ENCODE results near the gene CDNF.

DNA sequence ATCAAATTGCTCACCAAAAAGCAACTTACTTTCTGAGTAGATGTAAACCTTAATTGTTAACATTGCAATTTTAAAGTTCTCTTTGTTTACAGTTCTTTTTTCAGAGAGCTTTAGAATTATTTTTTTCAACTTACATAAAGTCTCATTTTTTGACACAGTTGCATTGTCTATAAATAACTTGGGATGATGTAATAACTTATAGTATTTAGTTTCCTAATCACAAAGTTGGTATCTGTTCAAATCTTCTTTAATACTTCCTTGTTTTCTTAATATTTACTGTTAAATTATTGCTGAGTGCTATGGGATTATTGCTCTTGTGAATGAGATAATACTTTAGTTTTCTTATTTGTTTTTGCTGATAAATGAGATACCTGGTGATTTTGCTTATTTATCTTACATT lies 21.9 kb upstream of the CDNF start:
- TF ChIP-seq, protein P1, sequence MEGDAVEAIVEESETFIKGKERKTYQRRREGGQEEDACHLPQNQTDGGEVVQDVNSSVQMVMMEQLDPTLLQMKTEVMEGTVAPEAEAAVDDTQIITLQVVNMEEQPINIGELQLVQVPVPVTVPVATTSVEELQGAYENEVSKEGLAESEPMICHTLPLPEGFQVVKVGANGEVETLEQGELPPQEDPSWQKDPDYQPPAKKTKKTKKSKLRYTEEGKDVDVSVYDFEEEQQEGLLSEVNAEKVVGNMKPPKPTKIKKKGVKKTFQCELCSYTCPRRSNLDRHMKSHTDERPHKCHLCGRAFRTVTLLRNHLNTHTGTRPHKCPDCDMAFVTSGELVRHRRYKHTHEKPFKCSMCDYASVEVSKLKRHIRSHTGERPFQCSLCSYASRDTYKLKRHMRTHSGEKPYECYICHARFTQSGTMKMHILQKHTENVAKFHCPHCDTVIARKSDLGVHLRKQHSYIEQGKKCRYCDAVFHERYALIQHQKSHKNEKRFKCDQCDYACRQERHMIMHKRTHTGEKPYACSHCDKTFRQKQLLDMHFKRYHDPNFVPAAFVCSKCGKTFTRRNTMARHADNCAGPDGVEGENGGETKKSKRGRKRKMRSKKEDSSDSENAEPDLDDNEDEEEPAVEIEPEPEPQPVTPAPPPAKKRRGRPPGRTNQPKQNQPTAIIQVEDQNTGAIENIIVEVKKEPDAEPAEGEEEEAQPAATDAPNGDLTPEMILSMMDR (IDR thresholded peaks at IDR 0.05): no peak
- TF ChIP-seq POLR2A (IDR thresholded peaks at IDR 0.05): no peak

Data from thyroid gland (tissue), 4 donors.